Middle frontal gyrus (tissue), 1 donor: ENCODE data around the gene GPR42.
"Not testable (repeated sequence)": the region's sequence is repeated elsewhere in the genome, so short reads cannot be mapped to it uniquely, and the experiment has no call there.

Experiments
- DNase-seq: peaks from one replicate; pipeline ENCODE4 v3.0.0-alpha.2; 2015; ENCODE audit warnings: low spot score; ENCODE audit errors: extremely low spot score

Gene GPR42

GRCh38 chr19:35362261-35363000 lies 8.4 kb upstream of the GPR42 start:
- DNase-seq = no peak

DNA sequence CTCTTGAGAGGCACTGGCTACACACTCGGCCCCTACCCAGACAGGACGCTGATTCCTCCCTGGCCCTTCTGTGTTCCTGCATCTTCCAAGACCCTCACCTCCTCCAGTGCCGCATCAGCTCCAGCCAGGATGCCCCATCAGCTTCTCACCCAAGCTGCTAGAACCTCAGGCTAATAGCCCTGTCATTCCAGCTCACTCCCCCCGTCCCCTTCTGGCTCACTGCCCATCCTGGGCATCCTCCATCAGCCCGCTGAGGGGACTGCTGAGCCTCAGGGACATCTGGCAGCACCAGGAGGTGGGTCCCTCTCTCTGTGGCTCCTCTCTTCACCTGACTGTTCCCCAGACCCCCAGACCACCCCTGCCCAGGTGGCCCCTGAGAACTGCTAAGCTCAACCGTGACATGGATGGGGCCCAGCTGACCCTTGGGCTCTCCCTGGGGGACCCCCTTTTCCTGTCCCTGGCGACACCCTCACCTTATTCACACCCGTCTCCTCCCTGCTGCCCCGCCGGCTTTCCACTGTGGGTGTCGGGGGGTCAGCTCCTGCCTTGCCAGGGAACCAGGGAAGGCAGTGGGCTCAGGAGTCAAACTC lies 7.8 kb upstream of the GPR42 start:
- no peak for DNase-seq

- DNase-seq = no peak
These were observed 7.0 kb upstream of the GPR42 start for GRCh38 chr19:35363711-35364425.

DNA sequence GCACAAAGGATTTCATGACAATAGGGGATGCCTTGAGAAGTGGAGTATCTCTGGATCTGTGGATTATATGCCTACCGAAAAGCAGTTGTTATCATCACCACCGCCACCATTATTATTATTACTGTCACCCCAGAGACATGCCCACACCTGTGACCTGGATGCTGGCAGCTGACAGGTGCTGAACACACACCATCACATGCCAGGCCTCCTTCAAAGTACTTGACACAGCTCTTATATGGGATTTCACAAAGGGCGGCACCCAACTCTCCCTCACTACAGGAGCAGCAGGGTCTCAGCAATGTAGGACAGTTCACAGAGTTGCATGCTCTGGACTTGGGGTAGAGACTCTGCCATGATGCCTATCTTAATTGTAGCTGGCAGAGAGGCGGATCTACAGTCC lies 5.6 kb upstream of the GPR42 start:
- no peak for DNase-seq

- DNase-seq = no peak
These were observed 2.5 kb upstream of the GPR42 start for GRCh38 chr19:35368378-35368777.

- DNase-seq = no peak
These were observed 1.3 kb upstream of the GPR42 start for GRCh38 chr19:35369522-35369921.

DNA sequence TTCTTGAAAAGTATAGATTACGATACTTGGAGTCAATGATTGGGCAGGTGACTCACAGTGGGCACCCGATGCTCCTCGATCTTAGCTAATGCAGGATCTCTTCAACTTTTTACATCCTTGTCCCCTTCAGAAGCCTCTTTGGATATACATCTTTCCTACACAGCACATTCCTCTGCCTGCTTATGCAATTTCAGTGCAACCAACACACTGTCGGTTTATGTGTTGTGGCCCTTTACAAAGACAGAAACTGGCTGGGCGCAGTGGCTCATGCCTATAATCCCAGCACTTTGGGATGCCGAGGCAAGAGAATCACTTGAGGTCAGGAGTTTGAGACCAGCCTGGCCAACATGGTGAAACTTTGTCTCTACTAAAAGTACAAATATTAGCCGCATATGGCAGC lies 2.6 kb downstream of the GPR42 start:
- DNase-seq = no peak

GRCh38 chr19:35374031-35374430 lies 3.2 kb downstream of the GPR42 start:
- not testable (repeated sequence) for DNase-seq

GRCh38 chr19:35375505-35376307 lies 4.8 kb downstream of the GPR42 start:
- no peak for DNase-seq

GRCh38 chr19:35377656-35378055 lies 6.8 kb downstream of the GPR42 start:
- DNase-seq = no peak

GRCh38 chr19:35378356-35378755 lies 7.5 kb downstream of the GPR42 start:
- no peak for DNase-seq

GRCh38 chr19:35379545-35379944 lies 8.7 kb downstream of the GPR42 start:
- not testable (repeated sequence) for DNase-seq

- no peak for DNase-seq
These were observed 9.1 kb downstream of the GPR42 start for GRCh38 chr19:35379992-35380391.

GRCh38 chr19:35380450-35381124 lies 9.7 kb downstream of the GPR42 start:
- DNase-seq = no peak

DNA sequence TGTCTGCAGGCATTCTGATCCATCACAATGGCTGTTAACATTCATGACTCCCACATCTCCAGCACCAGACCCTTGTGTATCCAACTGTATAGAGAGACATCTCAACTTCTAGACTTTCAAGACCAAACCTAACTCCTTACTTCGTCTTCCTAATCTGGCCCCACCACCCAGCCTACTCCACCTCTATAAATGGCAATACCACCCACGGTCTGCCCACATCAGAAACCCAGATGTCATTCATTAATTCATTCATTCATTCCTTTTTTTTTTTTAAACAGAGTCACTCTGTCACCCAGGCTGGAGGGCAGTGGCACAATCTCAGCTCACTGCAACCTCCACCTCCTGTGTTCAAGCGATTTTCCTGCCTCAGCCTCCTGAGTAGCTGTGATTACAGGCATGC lies 10.4 kb downstream of the GPR42 start:
- no peak for DNase-seq

GRCh38 chr19:35381926-35382325 lies 11.1 kb downstream of the GPR42 start:
- DNase-seq = no peak

GRCh38 chr19:35383536-35383935 lies 12.7 kb downstream of the GPR42 start:
- DNase-seq = no peak

DNA sequence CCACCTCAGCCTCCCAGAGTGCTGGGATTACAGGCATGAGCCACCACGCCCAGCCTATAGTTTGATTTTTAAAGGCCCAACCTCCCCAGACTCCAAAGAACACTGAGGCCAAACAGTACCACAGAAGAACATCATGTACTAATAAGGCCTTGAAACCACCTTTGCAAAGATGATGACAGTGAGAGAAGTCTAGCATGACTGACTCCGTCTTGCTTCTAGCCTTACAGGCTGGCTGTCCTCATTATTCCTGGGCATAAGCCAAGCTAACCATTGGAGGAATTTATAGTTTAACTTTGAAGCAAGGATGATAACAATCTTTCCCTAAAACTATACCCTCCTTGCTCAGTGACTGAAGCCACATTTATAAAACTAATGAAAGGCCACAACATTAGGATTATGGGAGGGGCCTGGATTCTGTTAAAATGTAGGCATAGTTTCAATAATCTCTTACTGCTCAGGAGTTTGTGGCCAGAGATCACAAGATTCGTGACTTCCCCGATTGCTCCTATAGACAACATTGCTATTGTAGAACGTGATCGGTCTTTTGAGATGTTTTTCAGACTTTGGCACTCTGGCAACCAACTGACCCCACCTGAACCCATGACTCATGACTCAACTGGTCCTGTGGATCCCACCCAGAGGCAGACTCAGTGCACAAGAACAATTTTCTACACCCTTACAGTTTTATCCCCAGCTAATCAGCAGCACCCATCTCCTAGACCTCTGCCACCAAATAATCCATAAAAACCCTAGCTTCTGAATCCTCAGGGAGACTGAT lies 17.6 kb downstream of the GPR42 start:
- no peak for DNase-seq

DNA sequence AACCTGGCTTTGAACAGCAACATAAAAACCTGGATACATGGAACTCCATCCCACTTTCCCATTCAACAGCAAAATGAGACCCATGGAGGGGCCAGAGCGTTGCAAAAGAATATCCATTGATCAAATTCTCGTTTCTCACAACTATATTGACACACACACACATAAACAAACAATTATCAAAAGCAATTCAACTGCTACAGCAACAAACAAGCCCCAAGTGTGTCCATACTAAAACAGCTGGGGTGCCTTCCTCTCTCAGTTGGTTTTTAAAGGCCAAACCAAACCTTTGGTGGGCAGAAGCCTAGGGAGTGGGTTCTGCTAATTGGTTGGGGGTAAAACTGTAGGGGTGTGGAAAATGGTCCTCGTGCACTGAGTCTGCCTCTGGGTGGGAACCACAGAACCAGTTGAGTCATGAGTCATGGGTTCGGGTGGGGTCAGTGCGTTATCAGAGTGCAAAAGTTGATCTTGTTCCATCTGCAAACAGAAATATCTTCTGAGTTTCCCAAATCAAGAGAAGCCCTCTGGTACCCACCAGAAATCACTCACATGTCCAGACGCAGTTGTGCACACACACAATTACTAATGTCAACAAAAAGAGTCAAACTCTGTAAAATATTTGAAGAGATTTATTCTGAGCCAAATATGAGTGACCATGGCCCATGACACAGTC lies 18.5 kb downstream of the GPR42 start:
- DNase-seq = no peak
